GM13976 (cell line): ENCODE measurements around the gene PARVB.

ENCODE experiments used
- DNase-seq: peaks from one replicate; pipeline ENCODE4 v3.0.0; 2012; ENCODE audit warnings: low spot score
- in situ Hi-C: fragments of 300-500 bp; cut with MboI; formaldehyde crosslinking; loops from one replicate; pipeline ENCODE4 v1.12.0; 2022; ENCODE audit warnings: low sequenced_read_pairs, mixed read lengths, inconsistent platforms; ENCODE audit not compliant: unreplicated experiment
- TF ChIP-seq, protein P1 (sequence below): IDR thresholded peaks from 2 replicates; pipeline ENCODE4 v1.5.1; 2012; ENCODE audit warnings: borderline replicate concordance, mild to moderate bottlenecking; ENCODE audit not compliant: insufficient read depth; ENCODE audit errors: extremely low read depth, missing control alignments, control extremely low read depth

Gene PARVB

DNA sequence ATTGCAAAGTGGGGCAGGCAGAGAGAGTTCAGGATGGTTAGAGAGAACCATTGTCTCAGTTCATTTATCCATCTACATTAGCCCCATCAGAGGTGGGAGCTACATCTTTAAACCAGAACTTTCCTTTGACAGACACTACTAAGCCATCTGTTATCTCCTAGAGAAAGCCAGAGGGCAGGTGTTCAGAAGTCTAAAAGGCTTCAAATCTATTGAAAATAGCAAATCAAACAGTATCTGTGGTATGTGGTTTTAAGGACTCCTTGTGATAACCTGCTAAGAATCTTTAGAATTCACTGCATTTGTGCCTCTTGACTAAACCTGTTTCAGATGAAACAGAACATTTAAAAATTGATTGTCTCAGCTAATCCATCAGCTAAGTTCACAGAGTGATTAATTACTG lies 112.7 kb downstream of the PARVB start:
- in situ Hi-C loops = no loop called here
- no peak for DNase-seq
- TF ChIP-seq, protein P1, sequence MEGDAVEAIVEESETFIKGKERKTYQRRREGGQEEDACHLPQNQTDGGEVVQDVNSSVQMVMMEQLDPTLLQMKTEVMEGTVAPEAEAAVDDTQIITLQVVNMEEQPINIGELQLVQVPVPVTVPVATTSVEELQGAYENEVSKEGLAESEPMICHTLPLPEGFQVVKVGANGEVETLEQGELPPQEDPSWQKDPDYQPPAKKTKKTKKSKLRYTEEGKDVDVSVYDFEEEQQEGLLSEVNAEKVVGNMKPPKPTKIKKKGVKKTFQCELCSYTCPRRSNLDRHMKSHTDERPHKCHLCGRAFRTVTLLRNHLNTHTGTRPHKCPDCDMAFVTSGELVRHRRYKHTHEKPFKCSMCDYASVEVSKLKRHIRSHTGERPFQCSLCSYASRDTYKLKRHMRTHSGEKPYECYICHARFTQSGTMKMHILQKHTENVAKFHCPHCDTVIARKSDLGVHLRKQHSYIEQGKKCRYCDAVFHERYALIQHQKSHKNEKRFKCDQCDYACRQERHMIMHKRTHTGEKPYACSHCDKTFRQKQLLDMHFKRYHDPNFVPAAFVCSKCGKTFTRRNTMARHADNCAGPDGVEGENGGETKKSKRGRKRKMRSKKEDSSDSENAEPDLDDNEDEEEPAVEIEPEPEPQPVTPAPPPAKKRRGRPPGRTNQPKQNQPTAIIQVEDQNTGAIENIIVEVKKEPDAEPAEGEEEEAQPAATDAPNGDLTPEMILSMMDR = no peak

DNA sequence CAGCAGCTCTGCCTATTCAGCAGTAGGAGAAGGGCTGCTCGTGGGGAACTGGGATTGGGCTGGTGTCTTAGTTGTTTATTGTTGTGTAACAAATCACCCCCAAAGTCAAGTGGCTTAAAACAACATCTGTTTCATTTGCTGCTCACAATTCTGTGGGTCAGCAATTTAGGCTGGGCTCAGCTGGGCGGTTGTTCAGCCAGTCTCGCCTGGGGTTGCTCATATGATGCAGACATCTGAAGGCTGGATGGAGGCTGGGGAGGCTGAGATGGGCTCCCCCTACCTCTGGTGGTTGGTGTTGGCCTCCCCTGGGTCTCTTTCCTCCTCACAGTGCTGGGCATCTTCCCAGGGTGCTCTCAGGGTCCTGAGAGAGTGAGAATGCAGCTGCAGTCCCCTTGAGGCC lies 113.3 kb downstream of the PARVB start:
- no peak for DNase-seq
- in situ Hi-C loops = no loop called here
- TF ChIP-seq, protein P1 = no peak

DNA sequence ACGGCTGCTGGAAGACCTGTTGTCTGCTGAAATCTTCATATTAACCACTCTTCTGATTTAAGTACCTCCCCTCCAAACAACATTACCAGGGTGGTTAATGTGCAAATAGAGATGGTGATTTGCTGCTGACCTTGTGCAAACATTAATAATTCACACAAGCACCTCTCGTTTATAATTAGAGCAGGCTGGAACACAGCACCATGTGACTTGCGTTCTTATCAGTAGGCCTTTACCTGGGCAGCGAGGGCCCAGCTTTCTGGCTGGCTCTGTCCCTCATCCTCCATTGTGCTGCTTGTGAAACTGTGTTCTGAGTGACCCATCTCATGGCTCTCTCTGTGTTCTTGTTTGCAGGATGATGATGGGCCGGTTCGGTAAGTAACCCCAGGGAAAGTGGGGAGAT lies 115.7 kb downstream of the PARVB start:
- DNase-seq = no peak
- TF ChIP-seq, protein P1 = no peak
- in situ Hi-C loops = no loop called here

- DNase-seq = no peak
- in situ Hi-C loops = no loop called here
- TF ChIP-seq, protein P1 = no peak
Measured at GRCh38 chr22:44142421-44143104, 118.5 kb downstream of the PARVB start.

DNA sequence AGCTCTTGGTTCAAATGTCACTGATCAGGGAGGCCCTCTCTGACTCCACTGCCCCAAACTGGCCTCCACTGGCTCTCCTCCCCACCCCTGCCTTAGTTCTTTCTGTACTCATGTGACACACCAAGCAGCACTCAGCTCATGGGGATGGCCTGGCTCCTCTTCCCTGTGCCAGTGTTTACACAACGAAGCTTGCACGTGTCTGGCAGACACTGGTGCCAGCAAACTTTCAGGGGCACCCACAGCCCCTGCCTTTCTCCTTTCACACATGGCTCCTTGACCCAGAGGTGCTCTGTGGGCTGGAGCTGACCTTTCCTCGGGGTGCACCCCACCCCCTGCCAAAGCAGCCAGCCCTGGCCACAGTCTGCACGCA lies 119.0 kb downstream of the PARVB start:
- TF ChIP-seq, protein P1 = no peak
- no peak for DNase-seq
- in situ Hi-C loops = no loop called here

GRCh38 chr22:44143579-44143978 lies 119.5 kb downstream of the PARVB start:
- in situ Hi-C loops = no loop called here
- DNase-seq = no peak

More at GRCh38 chr22:44143579-44143978, 119.5 kb downstream of the PARVB start:
- TF ChIP-seq, protein P1 = no peak
